ENCODE measurements around the gene PIH1D2. TPM values are rescaled to one million over a fixed set of nuclear protein-coding genes. Genes with fewer than 3 reads are reported as not detected.

The PIH1D2 gene
- total and polyA plus RNA-seq, 4 donors: 5.1 to 14.5 (median 10.0) TPM

DNA sequence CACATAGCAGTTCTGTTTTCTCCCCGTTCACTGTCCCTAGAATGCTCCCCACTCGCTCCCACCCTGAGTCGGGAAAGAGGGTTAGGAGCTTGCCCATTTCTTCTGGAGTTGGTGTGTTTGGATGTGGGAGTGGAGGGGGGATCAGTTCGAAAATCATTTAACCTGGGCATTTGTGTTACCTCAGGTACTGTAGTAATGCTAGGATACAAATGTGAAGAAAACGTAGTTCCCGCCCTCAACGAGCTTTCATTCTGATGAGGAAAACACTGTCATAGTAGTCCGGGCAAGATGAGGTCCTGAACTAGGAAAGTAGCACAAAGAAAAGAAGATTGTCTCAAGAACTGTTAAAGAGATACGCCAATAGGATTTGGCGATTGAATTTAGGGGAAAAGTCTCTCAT, 13.4 kb upstream of the PIH1D2 start:
- peak overlapping the region; percentile 98 for H3K4me3 ChIP-seq
- DNase-seq: peak in 1 of 3 donors; percentile 3
- H3K27me3 ChIP-seq (ENCODE audit: control insufficient read depth in 3 of 3, insufficient read depth in 3 of 3, low read length in 2 of 3): no peaks in the 10 kb centered on the region
- no peak for ATAC-seq (ENCODE audit: insufficient read depth, low FRiP score)
- H3K4me1 ChIP-seq (ENCODE audit: control insufficient read depth in 5 of 5, insufficient read depth in 5 of 5, low read length in 5 of 5): peaks cover 0 to 22% (median 8%) of the 10 kb centered on the region in 5 donors
- no peaks in the 10 kb centered on the region for H3K9me3 ChIP-seq (ENCODE audit: control insufficient read depth in 4 of 4, insufficient read depth in 3 of 4, low read length in 3 of 4)
- TF ChIP-seq, protein P1, sequence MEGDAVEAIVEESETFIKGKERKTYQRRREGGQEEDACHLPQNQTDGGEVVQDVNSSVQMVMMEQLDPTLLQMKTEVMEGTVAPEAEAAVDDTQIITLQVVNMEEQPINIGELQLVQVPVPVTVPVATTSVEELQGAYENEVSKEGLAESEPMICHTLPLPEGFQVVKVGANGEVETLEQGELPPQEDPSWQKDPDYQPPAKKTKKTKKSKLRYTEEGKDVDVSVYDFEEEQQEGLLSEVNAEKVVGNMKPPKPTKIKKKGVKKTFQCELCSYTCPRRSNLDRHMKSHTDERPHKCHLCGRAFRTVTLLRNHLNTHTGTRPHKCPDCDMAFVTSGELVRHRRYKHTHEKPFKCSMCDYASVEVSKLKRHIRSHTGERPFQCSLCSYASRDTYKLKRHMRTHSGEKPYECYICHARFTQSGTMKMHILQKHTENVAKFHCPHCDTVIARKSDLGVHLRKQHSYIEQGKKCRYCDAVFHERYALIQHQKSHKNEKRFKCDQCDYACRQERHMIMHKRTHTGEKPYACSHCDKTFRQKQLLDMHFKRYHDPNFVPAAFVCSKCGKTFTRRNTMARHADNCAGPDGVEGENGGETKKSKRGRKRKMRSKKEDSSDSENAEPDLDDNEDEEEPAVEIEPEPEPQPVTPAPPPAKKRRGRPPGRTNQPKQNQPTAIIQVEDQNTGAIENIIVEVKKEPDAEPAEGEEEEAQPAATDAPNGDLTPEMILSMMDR (IDR thresholded peaks at IDR 0.05; ENCODE audit: control extremely low read depth, extremely low read depth): no peak
- 19 to 20% methylated on average over 10 of the region's 10 CpGs for WGBS, 2 donors
- peak overlapping the region; percentile 78 to 97 for H3K9ac ChIP-seq (ENCODE audit: insufficient read depth in 1 of 2, low read length in 2 of 2)
- H3K36me3 ChIP-seq (ENCODE audit: control insufficient read depth in 4 of 4, insufficient read depth in 4 of 4, low read length in 4 of 4): peaks cover 13 to 53% (median 47%) of the 10 kb centered on the region in 4 donors
- peak overlapping the region; percentile 86 to 87 for H3K27ac ChIP-seq (ENCODE audit: low read depth in 1 of 2, low read length in 1 of 2)

DNA sequence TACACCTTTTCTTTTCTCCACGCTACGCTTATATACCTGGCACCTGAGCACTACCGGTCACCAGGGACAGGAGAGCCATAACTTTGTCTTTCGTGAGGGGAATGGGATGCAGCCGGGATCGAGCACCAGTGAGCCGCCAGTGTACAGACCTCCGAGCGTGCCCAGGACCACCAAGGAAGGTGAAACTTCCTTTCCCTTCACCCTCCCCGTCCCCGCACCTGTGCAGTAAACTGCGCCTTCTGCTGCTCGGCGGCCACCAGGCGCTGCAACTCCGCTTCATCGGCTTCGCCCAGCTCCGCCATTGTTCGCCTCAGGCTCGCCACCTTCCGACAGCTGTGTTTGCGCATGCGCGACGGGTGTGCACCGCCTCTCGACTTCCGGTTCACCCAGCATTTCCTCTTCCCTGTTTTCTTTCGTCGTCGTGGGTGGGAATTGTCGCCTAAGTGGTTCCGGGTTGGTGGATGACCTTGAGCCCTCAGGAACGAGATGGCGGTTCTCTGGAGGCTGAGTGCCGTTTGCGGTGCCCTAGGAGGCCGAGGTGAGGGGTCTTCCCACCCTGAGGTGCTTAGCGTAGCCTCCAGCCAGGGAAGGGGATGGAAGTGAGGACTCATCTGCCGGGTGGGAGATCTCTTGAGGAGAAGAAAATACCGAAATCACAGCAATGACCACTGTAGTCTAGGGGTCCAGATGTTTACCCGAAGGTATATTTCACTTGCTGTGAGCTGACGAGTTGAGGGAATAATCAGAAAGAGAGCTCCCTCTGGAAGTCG, 12.8 kb upstream of the PIH1D2 start, which contains the start of the genes SDHD and TIMM8B:
Gene SDHD, plus strand, starts transcription at position 452 of the 770 bp plus-strand sequence. Its CDS starts 35 bp downstream, at position 487.
Gene TIMM8B, minus strand, starts transcription at position 335 of the 770 bp plus-strand sequence. Its CDS starts 33 bp downstream, at position 302.
- peaks cover 13 to 54% (median 45%) of the 10 kb centered on the region in 4 donors for H3K36me3 ChIP-seq (ENCODE audit: control insufficient read depth in 4 of 4, insufficient read depth in 4 of 4, low read length in 4 of 4)
- H3K27me3 ChIP-seq (ENCODE audit: control insufficient read depth in 3 of 3, insufficient read depth in 3 of 3, low read length in 2 of 3): no peaks in the 10 kb centered on the region
- H3K4me3 ChIP-seq: peak within 1 kb of the TSS; percentile 98
- H3K9ac ChIP-seq (ENCODE audit: insufficient read depth in 1 of 2, low read length in 2 of 2): peak within 1 kb of the TSS; percentile 78 to 97
- H3K9me3 ChIP-seq (ENCODE audit: control insufficient read depth in 4 of 4, insufficient read depth in 3 of 4, low read length in 3 of 4): no peaks in the 10 kb centered on the region
- DNase-seq (peak; percentile 98 to 99 (median 99)), ATAC-seq (ENCODE audit: insufficient read depth, low FRiP score) (peak; percentile 95)
- H3K4me1 ChIP-seq (ENCODE audit: control insufficient read depth in 5 of 5, insufficient read depth in 5 of 5, low read length in 5 of 5): peaks cover 0 to 22% (median 8%) of the 10 kb centered on the region in 5 donors
- WGBS, 2 donors: 0% methylated on average over 45 of the region's 45 CpGs
- TF ChIP-seq, protein P1 (IDR thresholded peaks at IDR 0.05; ENCODE audit: control extremely low read depth, extremely low read depth): no peak
- peak within 1 kb of the TSS; percentile 86 to 87 for H3K27ac ChIP-seq (ENCODE audit: low read depth in 1 of 2, low read length in 1 of 2)

DNA sequence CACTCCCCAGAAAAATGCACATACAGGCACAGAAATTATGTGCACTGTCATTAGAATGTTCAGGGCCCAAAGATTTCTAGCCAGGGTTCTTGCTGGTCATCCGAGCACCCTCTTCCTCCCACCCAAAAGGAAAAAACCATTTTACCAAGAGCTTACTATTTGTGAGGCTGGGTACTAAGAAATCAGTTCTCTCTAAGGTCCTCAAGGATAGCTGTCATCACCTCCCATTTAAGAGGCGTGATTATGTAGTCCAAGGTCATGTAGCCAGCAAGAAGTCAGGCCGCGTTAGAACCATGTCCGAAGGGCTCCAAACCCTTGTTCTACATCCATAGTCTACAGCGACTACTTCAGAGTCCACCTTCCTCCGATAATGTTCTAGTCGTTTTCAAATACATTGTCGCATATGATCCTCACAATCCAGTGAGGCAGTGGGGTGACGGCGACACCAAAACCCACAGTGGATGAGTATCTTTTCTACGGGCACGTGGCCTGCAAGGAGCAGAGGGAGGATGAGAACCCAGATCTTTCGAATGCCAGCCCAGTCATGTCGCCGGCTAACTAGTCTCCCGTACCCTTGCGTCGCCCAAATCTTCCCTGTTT, 12.1 kb upstream of the PIH1D2 start:
- TF ChIP-seq, protein P1 (IDR thresholded peaks at IDR 0.05; ENCODE audit: control extremely low read depth, extremely low read depth): no peak
- H3K4me3 ChIP-seq: peak overlapping the region; percentile 98
- peak in 1 of 3 donors; percentile 42 for DNase-seq
- H3K27ac ChIP-seq (ENCODE audit: low read depth in 1 of 2, low read length in 1 of 2): peak overlapping the region; percentile 73 to 87
- 5 to 8% methylated on average over 19 of the region's 19 CpGs for whole genome bisulfite sequencing, 2 donors
- peak; percentile 29 for ATAC-seq (ENCODE audit: insufficient read depth, low FRiP score)
- peaks cover 0 to 22% (median 8%) of the 10 kb centered on the region in 5 donors for H3K4me1 ChIP-seq (ENCODE audit: control insufficient read depth in 5 of 5, insufficient read depth in 5 of 5, low read length in 5 of 5)
- H3K36me3 ChIP-seq (ENCODE audit: control insufficient read depth in 4 of 4, insufficient read depth in 4 of 4, low read length in 4 of 4): peaks cover 11 to 51% (median 39%) of the 10 kb centered on the region in 4 donors
- H3K9me3 ChIP-seq (ENCODE audit: control insufficient read depth in 4 of 4, insufficient read depth in 3 of 4, low read length in 3 of 4): no peaks in the 10 kb centered on the region
- peak overlapping the region; percentile 69 to 97 for H3K9ac ChIP-seq (ENCODE audit: insufficient read depth in 1 of 2, low read length in 2 of 2)
- no peaks in the 10 kb centered on the region for H3K27me3 ChIP-seq (ENCODE audit: control insufficient read depth in 3 of 3, insufficient read depth in 3 of 3, low read length in 2 of 3)

Measured in lung (tissue), 12 donors.